NOMO-1 treated with dmso at 0.1 percent for 144 hours (cell line): Measurements from ENCODE around the gene GPRIN2.
"Not testable (repeated sequence)": the region's sequence is repeated elsewhere in the genome, so short reads cannot be mapped to it uniquely, and the experiment has no call there.

ENCODE experiments used
- DNase-seq: peaks from one replicate; lab custom pipeline; 2025; ENCODE audit not compliant: unreplicated experiment; lab: John Stamatoyannopoulos, UW

The GPRIN2 gene

DNA sequence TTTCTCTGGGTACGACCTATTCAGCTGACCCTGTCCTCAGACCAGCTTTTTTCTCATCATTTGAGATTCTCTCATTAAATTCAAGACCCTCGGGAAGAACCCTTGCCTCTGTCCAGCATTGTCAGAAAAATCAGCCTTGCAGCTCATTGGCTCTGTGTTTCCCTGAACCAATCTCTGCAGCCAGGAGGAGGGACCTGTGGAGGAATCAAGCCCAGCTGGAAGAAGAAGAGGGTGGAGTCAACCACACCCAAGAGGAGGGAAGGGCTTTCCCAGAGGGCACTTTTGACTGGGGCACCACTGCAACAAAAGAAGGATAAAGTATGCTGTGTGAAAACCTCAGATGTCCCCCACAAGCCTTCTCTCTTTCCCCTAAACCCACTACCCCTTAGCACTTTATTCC lies 14.2 kb upstream of the GPRIN2 start:
- not testable (repeated sequence) for DNase-seq

- DNase-seq, result not testable (repeated sequence)
Observed at GRCh38 chr10:46567151-46567550, 10.7 kb upstream of the GPRIN2 start.

DNA sequence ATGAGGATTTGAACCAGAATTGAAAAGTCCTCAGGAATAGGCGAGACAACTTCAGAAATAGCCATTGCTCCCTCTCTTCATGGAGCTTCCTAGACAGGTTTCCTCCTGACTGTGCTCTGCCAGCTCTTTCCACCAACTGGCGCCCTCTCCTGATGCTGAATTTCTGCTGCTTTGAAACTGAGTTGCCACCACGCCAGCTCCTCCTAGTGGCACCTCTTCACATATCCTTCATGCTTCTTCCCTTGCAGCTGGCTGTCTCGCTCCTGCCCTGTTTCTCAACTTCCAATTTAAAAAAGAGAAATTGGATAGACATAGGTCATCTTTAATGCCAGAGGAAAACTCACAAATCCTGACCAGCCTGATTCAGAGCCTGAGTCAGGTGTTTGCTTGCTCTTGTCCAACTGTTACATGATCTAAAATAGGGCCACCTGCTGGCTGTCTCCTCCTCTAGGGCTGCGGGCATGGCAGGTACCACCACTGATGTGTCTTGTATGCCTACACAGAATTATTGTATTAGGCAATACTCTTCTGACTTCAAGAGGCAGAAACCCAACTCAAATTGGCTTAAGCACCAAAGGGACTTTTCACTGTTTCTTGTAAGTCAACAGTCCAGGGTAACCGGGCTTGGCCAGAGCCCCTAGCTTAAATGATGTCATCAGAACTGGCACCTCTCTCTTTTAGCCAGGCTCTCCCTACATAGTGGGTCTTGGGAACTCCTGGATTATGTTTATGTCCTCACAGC lies 9.3 kb upstream of the GPRIN2 start:
- DNase-seq, result peak; percentile 59

- DNase-seq, result no peak
Observed at GRCh38 chr10:46560952-46561351, 4.5 kb upstream of the GPRIN2 start.

DNA sequence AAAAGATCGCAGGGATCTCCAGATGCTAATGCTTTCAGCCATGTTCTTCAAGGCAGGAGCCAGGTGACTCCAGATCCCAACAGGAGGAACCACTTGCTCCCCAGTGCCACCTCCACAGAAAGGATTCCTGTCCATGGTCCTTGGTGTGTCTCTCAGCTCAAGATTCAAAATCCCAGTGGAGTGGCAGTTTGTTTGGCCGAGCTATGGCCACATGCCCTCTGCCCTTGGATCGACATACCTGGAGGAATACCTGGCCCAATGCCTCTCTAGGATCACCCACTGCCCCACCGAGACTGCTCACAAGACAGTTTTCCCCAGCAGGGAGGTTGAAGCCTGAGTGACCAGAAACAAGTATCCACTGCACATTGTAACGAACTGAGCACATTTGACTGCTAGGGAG lies 3.9 kb upstream of the GPRIN2 start:
- no peak for DNase-seq

- DNase-seq, result no peak
Observed at GRCh38 chr10:46559231-46559671, 2.8 kb upstream of the GPRIN2 start.

DNA sequence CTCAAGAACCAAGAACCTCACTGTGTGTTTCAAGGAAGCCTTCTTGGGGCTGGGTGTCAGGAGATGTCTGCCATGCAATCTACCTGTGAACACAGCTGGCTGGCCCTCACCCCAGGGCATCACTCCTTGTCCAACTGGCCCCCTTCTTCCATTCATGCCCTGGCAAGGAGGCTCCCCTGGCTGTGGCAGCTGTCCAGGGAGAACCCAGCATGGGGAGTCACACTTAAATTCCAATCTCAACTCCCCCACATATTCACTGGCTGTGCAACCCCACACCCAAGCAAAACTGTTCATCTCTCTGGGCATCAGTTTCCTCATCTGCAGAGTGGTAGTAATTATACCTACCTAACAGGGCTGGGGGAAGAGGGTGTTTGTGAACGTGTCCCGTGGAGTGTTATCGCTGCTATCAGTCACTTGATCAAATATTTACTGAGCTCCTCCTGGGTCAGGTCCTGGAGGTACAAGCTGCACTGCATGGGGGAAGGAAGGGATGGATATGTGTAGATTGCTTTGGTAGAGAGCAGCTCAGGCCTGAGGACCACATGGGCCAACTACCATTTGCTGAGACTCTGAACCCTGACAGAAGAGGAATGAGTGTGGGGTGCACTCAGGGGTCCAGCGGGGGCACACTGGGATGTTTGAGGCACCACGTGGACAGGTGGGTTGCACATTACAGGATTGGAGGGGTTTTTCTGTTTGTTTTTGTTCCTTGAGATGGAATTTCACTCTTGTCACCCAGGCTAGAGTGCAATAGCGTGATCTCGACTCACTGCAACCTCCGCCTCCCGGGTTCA lies 2.1 kb upstream of the GPRIN2 start:
- DNase-seq, result no peak

- no peak for DNase-seq
Observed at GRCh38 chr10:46558122-46558391, 1.6 kb upstream of the GPRIN2 start.

- no peak for DNase-seq
Observed at GRCh38 chr10:46557319-46558121, 1.1 kb upstream of the GPRIN2 start.

DNA sequence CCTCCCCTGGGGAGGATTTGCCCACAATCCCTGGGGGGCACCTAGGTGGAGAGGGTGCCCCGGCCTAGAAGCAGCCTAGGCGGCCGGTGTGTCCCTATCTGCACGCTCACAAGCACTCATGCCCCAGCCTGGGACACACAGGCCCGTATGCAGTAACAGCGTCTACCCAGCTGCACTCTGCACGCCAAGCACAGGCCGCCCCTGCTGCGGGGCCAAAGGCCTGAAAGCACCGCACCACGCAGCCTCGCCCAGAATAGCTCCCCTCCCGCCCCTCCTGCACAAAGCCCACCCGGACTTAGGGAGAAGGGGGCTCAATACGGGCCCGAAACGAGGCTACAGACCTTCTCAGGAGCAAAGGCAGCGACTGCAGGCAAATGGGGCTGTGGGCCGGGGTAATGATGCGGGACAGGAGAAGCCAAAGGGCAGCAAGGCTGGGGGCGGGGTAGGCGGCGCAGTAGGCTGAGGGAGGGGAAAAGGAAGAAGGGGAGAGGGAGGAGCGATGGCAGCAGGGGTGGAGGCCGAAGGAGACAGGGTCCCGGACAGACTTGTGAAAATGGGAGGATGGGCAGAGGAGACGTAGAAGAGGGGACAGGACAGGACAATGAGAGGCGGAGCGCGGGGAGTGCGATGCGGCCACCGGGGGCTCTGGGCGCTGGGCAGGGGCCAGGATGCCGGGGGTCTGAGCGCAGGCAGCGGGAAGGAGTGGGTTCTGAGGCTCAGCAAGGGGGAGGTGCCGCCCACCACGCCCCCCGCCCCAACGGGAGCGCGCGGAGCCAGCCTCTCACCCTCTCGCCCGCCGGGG lies 544 bp downstream of the GPRIN2 start:
- DNase-seq, result no peak

DNA sequence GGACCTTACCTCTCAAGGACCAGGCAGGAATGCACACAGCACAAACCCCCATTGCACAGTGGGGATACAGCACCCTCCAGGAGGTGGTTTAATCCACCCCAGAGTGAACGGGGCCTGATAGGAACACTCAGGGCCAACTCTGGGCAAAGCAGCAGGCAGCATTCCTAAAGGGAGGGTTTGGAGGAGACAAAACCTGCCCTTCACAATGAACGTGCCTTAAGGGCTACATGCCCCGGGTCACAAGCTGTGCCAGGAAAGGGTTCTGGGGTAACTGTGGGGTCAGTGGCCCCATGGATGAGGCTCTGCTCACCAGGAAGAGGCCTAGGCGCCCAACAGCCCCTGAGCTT lies 1.1 kb downstream of the GPRIN2 start:
- DNase-seq, result no peak

GRCh38 chr10:46554166-46554781 lies 2.2 kb downstream of the GPRIN2 start:
- DNase-seq, result no peak

GRCh38 chr10:46553238-46554049 lies 3.0 kb downstream of the GPRIN2 start:
- DNase-seq, result no peak

GRCh38 chr10:46552526-46553237 lies 3.8 kb downstream of the GPRIN2 start:
- DNase-seq, result no peak

DNA sequence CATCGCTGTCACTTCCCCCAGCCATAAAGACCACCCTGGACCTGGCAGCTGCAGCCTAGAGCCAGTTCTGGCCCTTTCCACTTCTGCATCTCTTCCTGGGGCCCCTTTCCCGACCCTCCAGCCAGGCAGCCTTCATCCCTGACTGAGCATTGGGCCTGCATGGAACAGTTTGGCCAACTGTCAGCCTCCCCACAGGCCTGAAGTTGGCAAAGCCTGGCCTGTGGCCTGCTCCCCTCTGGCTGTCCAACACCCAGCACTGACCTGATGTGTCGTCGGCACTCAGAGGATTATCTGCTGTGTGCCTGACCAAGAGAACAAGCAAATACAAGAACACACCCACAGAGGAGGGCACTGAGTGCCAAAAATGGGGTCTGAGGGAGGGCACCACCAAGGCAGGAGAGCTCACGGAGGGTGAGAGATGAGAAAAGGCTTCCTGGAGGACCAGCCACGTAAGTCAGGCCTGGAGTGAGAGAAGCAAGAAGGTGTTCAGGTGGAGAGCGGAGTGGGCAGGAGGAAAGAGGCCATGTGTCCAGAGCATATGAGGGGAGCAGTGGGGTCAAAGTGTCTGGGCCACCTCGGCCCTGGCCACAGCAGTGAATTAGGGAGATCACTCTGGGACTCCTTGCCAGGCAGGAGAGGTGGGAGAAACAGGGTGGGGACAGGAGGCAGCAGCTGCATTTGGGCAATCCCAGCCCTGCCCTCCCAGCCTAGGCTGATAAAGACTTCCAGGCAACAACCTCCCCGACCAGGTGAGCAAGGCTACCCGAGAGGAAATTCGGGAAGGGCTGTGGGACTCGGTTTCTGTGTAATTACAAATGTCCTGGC lies 4.5 kb downstream of the GPRIN2 start:
- DNase-seq, result no peak

GRCh38 chr10:46550795-46551700 lies 5.4 kb downstream of the GPRIN2 start:
- DNase-seq, result no peak

DNA sequence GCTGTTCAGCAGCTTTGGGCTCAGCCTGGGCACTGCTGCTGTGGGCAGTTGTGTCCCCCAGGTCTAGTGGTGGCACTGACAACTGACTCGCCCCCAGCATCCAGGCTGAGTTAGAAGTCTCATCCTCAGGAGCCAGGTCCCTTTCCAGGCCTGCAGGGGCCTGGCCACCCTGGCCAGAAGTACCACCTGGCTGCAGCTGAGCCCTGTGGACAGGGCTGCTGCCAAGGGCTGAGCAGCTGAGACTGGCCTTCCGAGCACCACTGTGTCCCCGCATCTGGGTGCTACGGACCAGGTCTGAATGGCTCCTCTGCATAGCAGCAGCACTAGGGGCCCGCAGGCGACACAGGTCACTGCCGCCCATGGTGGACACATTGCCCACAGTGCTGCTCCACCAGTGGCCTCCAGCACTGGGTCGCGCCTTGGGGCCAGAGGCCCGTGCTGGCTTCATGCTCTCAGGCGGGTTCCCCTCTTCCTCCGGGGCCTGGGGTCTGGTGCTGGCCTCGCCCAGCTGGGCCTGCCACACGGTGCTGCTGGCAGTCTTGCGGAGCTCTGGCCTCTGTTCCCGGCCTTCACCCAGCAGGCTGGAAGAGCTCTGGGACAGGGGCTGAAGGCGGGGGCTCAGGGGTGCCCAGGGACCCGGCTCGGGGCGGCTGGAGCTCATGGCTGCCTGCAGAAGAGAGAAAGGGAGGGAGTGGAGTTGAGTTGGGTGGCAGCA lies 6.2 kb downstream of the GPRIN2 start:
- DNase-seq, result no peak
